ENCODE measurements around the gene DLGAP1.

DNA sequence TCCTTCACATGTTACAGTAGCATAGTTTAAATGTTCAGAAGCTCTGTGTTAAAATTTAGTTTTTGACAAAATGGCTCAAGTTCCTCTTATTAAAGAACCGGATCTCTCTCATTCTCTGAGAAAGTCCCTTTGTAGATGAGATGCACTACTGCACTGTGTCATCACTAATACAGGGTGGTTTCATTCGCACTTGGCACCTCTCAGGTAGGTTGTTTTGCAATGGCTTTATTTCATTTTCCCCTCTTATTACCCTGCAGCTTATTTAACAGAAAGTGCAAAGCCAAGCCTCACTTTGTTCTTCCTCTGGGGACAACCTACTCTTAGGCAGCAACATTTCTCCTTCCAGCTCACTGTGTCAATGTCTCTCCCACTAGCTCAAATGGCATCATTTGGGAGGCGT is 185.1 kb downstream of the DLGAP1 start:
- TF ChIP-seq, protein P1, sequence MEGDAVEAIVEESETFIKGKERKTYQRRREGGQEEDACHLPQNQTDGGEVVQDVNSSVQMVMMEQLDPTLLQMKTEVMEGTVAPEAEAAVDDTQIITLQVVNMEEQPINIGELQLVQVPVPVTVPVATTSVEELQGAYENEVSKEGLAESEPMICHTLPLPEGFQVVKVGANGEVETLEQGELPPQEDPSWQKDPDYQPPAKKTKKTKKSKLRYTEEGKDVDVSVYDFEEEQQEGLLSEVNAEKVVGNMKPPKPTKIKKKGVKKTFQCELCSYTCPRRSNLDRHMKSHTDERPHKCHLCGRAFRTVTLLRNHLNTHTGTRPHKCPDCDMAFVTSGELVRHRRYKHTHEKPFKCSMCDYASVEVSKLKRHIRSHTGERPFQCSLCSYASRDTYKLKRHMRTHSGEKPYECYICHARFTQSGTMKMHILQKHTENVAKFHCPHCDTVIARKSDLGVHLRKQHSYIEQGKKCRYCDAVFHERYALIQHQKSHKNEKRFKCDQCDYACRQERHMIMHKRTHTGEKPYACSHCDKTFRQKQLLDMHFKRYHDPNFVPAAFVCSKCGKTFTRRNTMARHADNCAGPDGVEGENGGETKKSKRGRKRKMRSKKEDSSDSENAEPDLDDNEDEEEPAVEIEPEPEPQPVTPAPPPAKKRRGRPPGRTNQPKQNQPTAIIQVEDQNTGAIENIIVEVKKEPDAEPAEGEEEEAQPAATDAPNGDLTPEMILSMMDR (conservative IDR thresholded peaks at IDR 0.05 in 1 of 2, IDR thresholded peaks at IDR 0.05 in 1 of 2; ENCODE audit: extremely low read depth in 1 of 2, insufficient read depth in 1 of 2, low read depth in 1 of 2, low read length in 2 of 2), result no peak
- TF ChIP-seq EZH2 (IDR thresholded peaks at IDR 0.05; ENCODE audit: borderline replicate concordance, low read length), result no peak
